Measurements from ENCODE around the gene AGO4.
"Not testable (repeated sequence)": the region's sequence is repeated elsewhere in the genome, so short reads cannot be mapped to it uniquely, and the experiment has no call there.

Gene AGO4

DNA sequence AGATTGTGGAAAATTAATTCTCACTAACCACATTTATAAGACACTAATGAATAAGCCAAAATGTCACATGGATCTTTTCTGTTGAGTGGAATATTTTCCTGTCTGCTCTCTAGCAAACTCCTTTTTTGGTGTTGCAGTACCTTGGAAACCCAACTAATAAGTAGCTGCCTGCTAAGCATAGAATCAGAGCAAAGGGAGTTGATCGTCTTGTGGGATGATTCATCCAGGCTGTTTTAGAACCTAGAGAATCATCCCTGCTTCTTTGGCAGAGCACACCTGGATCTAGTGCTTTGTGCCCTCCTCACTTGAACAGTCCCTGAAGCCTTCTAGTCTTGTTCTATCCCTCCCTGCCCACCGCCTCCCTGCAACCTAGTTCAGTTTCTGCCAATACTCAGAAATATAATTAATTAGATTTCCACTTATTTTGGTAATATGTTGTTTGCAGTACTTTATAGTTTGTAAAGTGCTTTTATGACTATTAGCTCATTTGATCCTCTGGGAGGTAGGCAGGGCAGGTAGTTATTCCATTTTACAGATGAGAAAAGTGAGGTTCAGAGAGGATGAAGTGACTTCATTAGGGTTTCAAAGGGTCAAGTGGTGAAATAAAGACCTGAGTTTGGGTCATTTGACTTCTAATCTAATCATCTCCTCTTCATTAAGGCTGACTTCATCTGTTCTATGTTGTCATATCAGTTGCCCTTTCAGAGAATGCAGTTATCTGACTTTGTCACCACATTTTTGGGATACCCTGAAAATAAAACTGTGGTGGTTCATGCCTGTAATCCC is 2.5 kb downstream of the AGO4 start:
- DNase-seq (ENCODE audit: low read depth in 2 of 2) = no peak

DNA sequence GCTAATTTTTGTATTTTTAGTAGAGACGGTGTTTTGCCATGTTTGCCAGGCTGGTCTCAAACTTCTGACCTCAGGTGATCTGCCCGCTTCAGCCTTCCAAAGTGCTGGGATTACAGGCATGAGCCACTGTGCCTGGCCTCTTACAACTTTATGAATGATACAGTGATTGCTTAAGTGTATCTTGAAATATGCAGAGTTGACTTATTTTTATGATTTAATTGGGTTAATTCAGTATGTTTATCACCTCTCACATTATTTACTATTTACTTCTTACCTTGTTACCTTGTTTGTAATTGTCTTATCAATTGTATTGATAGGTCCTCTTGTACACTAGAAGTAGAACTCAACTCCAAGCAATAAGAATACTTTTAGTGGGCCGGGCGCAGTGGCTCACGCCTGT is 4.9 kb downstream of the AGO4 start:
- not testable (repeated sequence) for DNase-seq (ENCODE audit: low read depth in 2 of 2)

DNA sequence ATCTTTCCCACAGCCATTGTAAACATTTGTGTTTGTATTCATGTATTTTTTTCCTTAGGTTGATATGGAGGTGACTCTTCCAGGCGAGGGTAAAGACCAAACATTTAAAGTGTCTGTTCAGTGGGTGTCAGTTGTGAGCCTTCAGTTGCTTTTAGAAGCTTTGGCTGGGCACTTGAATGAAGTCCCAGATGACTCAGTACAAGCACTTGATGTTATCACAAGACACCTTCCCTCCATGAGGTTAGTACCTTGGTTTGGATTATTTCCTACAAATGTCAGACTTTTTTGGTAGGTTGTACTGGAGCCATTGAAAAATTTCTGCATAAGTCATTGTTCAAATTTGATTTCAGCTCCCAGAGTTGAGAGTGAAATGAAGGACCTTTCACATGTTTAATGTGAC is 17.4 kb downstream of the AGO4 start:
- DNase-seq (ENCODE audit: low read depth in 2 of 2) = no peak

DNA sequence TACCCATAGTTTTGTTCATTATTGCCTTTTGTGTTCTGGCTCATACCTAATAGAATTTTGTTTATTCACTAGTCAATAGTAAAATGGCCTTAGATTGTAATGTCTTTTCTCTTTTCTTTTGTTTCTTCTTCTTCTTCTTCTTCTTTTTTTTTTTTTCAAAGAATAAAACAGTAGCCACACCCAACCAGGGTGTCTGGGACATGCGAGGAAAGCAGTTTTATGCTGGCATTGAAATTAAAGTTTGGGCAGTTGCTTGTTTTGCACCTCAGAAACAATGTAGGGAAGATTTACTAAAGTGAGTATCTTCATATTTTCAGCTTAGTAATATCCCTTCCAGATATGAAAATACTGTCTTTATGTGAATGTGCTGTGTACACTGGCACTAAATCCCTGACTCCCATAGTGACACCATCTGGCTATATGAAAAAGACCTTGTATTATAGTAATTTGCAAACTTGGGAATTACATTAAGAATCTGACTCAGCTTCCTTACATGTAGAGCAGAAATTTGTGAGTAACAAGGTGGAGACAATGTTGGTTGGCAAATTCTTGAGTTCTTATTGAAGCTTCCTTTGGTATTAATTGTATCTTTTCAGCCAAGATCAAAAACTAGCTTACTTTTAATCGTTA is 24.6 kb downstream of the AGO4 start:
- no peak for DNase-seq (ENCODE audit: low read depth in 2 of 2)

DNA sequence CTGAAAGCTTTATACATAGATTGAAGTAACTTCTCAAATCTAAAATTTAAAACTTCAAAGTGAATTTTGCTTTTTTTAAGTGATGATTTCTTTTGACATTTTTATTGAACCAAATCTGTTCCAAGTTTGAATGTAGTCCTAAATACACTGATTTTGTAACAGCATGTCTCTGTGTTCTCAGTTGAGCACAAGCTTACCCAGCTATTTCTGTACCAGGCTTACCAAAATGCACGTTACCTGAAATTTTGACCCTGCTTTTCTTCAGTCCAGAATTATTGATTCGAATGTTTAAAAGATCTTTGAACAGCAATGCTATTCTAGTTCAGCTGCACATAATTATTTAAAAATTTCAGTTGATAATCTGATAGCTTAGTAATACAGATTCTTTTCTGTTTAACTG is 25.6 kb downstream of the AGO4 start:
- no peak for DNase-seq (ENCODE audit: low read depth in 2 of 2)

DNA sequence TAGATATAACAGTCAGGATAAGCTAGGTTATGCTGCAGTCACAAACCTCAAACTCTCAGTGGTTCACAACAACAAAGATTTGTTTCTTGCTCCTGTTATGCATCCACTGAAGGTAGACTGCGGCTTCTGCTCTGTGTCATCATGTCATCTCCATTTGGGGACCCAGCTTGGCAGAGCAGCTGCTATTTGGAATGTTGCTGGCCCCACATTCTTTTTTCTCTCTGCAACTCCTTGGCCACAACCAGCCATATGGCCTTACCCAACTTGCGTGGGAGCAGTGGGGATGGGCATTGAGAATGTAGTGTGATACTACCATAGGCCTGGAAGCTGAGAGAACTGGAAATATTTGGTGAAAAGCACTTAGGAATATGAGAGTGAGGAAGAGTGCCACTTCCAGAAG is 26.4 kb downstream of the AGO4 start:
- DNase-seq (ENCODE audit: low read depth in 2 of 2) = no peak

DNA sequence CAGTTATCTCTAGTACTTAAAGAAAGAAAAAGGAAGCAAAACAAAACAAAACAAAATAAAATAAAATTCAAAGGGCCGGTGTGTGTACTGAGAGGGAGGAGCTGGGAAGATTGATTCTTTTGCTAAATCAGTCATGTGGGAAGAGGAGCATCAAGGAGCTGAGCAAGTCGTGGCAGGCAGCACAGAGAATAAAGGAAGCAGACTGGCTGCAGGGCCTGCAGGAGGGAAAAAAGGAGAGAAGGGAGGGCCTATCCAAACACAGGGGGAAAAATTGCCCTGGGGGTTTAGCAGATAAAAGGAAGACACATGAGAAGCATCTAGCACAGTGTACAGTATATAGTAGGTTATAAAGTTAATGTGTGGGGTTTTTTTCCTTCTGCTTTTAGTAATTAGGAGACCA is 27.6 kb downstream of the AGO4 start:
- DNase-seq (ENCODE audit: low read depth in 2 of 2) = no peak

DNA sequence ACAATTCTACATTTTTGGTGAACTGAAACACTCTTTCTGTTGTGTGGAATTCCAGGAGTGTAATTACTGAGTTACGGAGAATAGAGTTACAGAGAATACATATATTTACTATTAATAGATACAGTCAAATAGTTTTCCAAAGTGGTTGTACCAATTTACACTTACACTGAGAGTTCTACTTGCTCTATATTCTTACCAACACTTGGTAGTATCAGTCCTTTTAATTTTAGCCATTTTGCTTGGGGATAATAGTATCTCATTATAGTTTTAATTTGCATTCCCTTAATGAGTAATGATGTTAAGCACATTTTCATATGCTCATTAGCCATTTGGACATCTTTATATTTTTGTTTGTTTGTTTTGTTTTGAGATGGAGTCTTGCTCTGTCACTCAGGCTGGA is 28.9 kb downstream of the AGO4 start:
- DNase-seq (ENCODE audit: low read depth in 2 of 2) = no peak

DNA sequence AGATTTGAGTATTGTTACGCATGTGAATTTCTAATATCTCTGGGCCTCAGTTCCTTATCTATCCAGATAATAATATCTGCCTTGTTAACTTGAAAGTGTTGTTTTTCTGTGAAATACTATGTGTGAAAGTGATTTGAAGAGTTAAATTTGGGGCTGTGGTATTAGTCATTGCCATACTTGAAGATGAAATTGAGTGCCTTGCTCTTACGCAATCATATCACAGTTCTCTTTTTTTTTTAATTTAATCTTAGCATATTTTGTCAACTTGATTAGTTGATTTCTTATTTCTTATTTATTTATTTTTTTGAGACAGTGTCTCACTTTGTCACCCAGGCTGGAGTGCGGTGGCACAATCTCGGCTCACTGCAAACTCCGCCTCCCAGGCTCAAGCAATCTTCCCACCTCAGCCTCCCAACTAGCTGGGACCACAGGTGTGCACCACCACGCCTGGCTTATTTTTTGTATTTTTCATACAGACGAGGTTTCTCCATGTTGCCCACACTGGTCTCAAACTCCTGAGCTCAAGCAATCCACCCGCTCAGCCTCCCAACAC is 31.0 kb downstream of the AGO4 start:
- no peak for DNase-seq (ENCODE audit: low read depth in 2 of 2)

DNA sequence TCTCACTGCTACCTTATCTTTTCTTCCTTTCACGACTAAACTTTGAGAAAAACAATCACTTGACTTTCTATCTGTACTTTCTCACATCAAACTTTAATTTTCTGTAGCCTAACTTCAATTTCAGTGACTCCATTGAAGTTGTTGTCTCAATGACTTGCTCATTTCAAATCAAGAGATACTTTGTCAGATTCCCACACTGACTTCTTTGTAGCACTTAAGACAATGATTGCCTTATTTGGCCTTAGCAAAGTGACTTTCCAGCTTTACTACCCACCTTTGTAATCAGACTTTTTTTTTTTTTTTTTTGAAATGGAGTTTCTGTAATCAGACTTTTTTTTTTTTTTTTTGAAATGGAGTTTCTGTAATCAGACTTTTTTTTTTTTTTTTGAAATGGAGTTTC is 37.0 kb downstream of the AGO4 start:
- no peak for DNase-seq (ENCODE audit: low read depth in 2 of 2)

DNA sequence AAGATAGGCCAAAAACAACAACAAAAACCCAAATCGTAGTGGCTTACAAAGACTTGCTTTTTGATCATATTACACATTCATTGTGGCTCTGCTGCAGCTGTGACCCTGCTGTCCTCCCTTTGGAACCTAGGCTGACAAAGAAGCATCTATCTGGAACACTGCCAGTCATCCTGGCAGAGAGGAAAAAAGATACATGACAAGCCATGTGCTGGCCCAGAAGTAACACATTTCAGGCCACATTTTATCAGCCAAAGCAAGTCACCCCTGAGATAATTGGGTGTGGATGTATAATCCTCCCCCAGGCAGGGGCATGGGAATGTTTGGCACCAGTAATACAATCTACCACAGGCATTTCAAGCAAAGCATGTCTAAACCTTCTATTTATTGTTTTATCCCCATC is 38.0 kb downstream of the AGO4 start:
- no peak for DNase-seq (ENCODE audit: low read depth in 2 of 2)

DNA sequence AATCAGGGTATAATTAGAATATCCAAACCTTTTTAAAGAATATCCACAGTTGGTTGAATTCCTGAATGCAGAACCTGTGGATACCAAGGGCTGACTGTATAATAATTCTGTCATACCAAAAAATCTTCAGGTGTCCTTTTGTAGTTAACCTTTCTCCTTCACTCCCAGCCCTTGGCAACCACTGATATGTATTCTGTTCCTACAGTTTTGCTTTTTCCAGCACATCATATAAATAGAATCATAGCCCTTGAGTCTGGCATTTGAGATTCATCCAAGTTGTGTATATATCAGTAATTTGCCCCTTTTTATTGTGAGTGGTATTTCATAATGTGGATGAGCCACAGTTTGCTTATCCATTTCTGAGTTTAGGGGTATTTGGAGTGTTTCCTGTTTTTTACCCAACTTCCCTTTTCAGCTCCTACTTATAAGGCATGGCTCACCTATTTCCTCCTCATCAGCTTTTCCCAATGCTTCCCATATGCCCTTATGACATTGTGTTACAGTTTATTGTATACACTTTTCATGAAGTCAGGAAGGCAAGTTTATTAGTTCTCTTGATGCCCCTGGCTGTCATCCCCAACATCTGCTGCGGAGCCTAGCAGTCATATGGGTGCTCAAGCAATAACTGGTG is 40.2 kb downstream of the AGO4 start:
- no peak for DNase-seq (ENCODE audit: low read depth in 2 of 2)

DNA sequence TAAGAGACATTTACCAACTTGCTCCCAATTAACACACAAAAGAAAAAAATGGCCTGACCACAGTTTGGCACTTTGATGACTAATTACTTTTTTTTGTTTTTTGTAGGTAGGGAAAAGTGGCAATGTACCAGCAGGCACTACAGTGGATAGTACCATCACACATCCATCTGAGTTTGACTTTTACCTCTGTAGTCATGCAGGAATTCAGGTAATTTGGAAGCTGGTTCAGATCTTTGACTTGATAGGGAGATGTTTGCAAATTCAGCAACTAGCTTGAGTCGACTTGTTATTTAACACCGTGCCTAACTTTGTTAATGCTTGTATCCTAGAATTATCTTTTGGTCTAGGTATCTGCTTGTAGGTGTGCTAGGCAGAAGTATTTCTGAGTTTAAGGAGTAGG is 42.2 kb downstream of the AGO4 start:
- no peak for DNase-seq (ENCODE audit: low read depth in 2 of 2)

DNA sequence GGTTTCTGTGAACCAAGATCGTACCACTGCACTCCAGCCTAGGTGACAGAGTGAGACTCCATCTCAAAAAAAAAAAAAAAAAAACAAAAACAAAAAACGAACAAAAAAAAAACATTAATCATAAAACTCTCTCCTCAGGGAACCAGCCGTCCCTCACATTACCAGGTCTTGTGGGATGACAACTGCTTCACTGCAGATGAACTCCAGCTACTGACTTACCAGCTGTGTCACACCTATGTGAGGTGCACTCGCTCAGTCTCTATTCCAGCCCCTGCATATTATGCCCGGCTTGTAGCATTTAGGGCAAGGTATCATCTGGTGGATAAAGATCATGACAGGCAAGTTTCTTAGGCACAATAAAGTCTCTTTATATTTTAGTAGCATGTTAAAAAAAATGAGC is 42.9 kb downstream of the AGO4 start:
- DNase-seq (ENCODE audit: low read depth in 2 of 2) = no peak

DNA sequence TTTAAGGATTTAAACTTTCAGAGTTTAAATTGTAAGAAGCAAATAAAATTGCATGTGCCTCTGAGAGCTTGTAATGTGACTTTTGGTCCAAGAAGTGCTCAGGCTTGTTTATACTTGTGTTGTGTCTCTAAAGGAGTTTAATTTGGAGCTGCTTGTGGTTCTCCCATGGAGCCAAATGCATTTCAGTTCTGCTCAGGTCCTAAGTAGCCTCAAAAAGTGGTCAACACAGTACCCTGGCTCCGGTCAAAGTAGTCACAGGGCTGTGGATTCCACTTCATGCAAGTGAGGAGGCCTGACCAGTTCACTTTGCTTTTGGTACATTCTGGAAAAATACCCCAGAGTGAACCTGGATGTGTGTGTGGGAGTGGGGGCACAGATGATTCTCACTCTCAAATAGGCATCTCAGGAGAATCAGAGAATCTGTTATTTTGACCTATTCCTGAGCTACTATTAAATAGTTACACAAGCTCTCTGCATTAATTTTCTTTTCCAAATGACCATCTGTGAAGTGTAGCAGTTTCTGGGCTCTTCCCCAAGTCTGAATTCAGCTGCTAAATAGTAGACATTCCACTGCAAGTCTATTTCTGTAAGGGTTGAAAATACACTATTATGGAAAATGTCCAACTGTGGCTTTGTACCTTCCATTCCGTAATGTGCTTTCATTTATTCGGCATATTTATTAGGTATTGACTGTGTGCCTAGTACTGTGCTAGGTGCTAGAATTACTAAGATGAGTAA is 43.5 kb downstream of the AGO4 start:
- DNase-seq (ENCODE audit: low read depth in 2 of 2) = peak; percentile 23 to 33

DNA sequence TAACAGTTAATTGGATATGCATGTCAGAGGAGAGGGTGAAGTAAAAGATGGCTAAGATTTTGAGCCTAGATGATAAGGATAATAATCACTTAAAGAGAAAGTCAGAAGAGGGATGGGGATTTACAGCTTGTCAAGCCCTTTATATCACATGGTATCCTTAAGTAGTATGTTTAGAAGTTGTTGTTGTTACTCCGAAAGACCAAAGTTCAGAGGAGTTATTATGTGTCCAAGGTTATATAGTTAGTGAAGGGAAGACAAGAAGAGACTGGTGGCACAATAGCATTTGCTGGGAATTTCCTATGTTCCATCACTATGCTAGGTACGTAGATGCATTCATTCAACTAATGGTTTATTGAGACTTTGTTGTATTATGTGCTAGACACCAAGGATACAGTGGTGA is 44.4 kb downstream of the AGO4 start:
- no peak for DNase-seq (ENCODE audit: low read depth in 2 of 2)

DNA sequence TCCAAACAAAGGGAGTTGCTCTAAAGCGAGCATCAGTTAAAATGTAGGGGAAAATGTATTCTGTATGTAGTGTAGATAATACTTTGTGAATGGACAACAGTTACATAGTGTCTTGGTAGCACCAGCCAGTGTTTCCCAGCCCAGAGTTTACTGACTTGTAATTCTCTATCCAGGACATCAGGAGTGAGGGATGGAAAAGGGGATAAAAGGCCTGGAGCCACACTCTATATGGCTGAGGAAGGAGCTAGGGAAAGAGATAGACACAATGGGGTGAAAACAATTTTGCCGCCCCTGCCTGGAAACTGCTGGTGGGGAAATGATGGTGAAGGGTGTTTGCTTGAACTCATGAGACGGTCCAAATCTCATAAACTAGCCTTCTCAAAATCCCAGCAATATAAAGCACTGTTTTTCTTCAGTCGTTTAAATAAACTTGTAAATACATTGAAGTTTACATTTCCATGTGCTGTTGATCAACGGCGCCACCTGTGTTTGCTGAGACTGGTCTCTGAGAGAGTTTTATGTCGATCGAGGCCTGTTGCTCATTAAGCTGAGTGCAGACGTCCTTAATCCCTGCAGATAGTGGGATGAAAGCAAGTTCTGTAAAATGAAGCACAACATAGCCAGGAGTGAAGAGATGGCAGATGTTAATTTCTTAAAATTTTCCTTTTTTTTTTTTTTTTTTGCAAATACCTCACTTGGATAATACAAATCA is 47.3 kb downstream of the AGO4 start:
- DNase-seq (ENCODE audit: low read depth in 2 of 2) = no peak

DNA sequence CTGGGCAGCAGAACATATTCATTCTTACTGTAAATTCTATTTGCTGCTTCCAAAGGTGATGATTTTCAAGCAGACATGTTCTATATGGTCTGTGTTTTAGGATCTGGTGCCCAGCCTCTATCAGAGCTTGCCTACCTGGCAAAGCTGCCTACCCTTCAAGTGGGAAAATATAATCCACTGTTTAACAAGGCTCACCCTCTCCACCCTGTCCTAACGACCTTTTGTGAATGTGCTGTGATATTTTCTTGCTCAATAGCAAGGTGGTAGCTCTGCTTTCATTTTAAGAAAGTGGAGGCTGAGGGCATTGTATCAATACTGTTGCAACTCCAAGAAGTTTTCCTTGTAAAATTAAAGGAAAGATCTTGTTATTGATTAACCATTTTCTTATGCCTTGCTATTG is 49.1 kb downstream of the AGO4 start:
- DNase-seq (ENCODE audit: low read depth in 2 of 2) = no peak

DNA sequence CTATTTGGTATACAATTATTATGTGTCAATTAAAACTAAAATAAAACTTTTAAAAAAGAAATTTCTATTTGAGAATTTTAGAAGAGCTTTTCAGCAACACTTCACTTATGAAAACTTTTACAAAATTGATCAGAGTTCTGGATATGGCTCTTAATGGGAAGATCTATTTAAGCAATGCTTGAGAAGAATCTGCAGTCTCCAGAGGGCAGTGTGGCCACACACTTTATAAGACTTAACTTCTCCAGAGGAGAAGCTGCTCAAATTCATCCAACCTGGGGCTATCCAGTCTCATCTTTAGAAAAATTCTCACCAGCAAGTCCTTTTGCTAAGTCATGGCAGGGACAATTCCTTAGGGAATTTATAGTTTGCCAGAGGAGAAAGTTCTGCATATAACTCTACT is 50.0 kb downstream of the AGO4 start:
- no peak for DNase-seq (ENCODE audit: low read depth in 2 of 2)

DNA sequence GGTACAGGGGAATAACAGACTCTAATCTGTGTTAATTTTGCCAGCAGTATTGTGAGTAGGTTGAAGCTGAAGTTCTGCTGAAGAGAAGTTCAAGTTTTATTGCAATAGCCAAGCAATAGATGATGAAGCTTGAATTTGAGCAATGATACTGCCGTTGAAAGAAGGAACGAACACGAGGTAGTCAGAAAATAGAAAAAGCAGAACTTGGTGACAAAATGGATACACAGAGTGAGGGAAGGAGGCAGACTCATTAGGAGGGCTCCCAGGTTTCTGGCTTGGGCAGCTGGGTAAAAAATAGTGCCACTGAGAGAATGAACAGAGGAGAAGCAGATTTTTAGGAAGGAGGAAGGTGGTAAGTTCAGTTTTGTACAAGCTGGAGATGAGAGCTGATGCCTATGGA is 52.9 kb downstream of the AGO4 start:
- DNase-seq (ENCODE audit: low read depth in 2 of 2) = no peak

DNA sequence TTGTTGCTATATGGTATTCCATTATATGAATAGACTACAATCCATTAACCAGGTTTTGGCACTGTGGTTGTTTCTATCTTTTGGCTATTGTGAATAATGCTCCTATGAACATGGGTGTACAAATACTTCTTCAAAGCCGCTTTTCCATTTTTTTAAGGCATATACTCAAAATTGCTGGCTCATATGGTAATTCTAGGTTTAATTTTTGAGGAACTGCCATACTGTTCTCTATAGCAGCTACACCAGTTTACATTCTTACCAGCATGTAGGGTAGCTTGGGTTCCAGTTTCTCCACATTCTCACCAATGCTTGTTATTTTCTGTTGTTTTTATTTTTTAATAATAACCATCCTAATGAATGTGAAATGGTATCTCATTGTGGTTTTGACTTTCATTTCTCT is 55.3 kb downstream of the AGO4 start:
- DNase-seq (ENCODE audit: low read depth in 2 of 2) = no peak
